IPS-18a (cell line): ENCODE data around the gene BMP8A.
"Not testable (repeated sequence)": the region's sequence is repeated elsewhere in the genome, so short reads cannot be mapped to it uniquely, and the experiment has no call there.

Experiments used
- H3K27ac ChIP-seq: one replicate; pipeline ENCODE4 v1.5.1; 2013; ENCODE audit warnings: low read length
- H3K27me3 ChIP-seq: one replicate; pipeline ENCODE4 v1.6.1; 2013; ENCODE audit warnings: mild to moderate bottlenecking, low read length; ENCODE audit not compliant: control insufficient read depth, insufficient read depth
- H3K36me3 ChIP-seq: one replicate; pipeline ENCODE4 v1.6.1; 2013; ENCODE audit warnings: low read depth, low read length; ENCODE audit not compliant: control insufficient read depth
- H3K4me1 ChIP-seq: one replicate; pipeline ENCODE4 v1.6.1; 2013; ENCODE audit warnings: low read depth, low read length; ENCODE audit not compliant: control insufficient read depth
- H3K4me3 ChIP-seq: one replicate; pipeline ENCODE4 v1.5.1; 2013; ENCODE audit warnings: low read length
- H3K9ac ChIP-seq: one replicate; pipeline ENCODE4 v1.6.1; 2013; ENCODE audit warnings: mild to moderate bottlenecking, low read length, moderate library complexity
- H3K9me3 ChIP-seq: one replicate; pipeline ENCODE4 v1.6.1; 2013; ENCODE audit warnings: low read depth, low read length; ENCODE audit not compliant: control insufficient read depth

BMP8A gene

GRCh38 chr1:39466413-39467107 is 24.9 kb upstream of the BMP8A start:
- no peaks in the 10 kb centered on the region for H3K4me1 ChIP-seq

GRCh38 chr1:39467108-39467720 is 24.2 kb upstream of the BMP8A start:
- not testable (repeated sequence) for H3K27me3 ChIP-seq, H3K9me3 ChIP-seq, H3K9ac ChIP-seq, H3K4me1 ChIP-seq, H3K27ac ChIP-seq, H3K4me3 ChIP-seq
- H3K36me3 ChIP-seq = peaks cover 95% of the 10 kb centered on the region

More at GRCh38 chr1:39466413-39467107, 24.9 kb upstream of the BMP8A start:
- H3K9ac ChIP-seq = no peak overlapping the region
- no peak overlapping the region for H3K4me3 ChIP-seq
- no peak overlapping the region for H3K27ac ChIP-seq
- H3K27me3 ChIP-seq = no peaks in the 10 kb centered on the region
- peaks cover 95% of the 10 kb centered on the region for H3K36me3 ChIP-seq
- no peaks in the 10 kb centered on the region for H3K9me3 ChIP-seq

- no peaks in the 10 kb centered on the region for H3K4me1 ChIP-seq
- peaks cover 86% of the 10 kb centered on the region for H3K36me3 ChIP-seq
- H3K9ac ChIP-seq = no peak overlapping the region
- H3K4me3 ChIP-seq = no peak overlapping the region
- H3K27me3 ChIP-seq = no peaks in the 10 kb centered on the region
- H3K9me3 ChIP-seq = no peaks in the 10 kb centered on the region
- H3K27ac ChIP-seq = no peak overlapping the region
These were observed 22.3 kb upstream of the BMP8A start for GRCh38 chr1:39469150-39469549.

- Histone ChIP-seq H3K9me3 (no peaks in the 10 kb centered on the region), H3K4me1 (no peaks in the 10 kb centered on the region), H3K9ac (no peak overlapping the region), H3K36me3 (peaks cover 78% of the 10 kb centered on the region), H3K27ac (no peak overlapping the region), H3K27me3 (no peaks in the 10 kb centered on the region), H3K4me3 (no peak overlapping the region)
These were observed 21.4 kb upstream of the BMP8A start for GRCh38 chr1:39470040-39470439.

GRCh38 chr1:39472826-39473225 is 18.6 kb upstream of the BMP8A start:
- Histone ChIP-seq H3K27ac (no peak overlapping the region), H3K4me3 (no peak overlapping the region), H3K36me3 (peaks cover 54% of the 10 kb centered on the region), H3K9me3 (no peaks in the 10 kb centered on the region), H3K27me3 (no peaks in the 10 kb centered on the region), H3K4me1 (no peaks in the 10 kb centered on the region), H3K9ac (no peak overlapping the region)

- H3K4me3 ChIP-seq = no peak overlapping the region
- H3K36me3 ChIP-seq = peaks cover 49% of the 10 kb centered on the region
- no peak overlapping the region for H3K9ac ChIP-seq
- H3K27ac ChIP-seq = no peak overlapping the region
- H3K4me1 ChIP-seq = no peaks in the 10 kb centered on the region
- H3K9me3 ChIP-seq = no peaks in the 10 kb centered on the region
- no peaks in the 10 kb centered on the region for H3K27me3 ChIP-seq
These were observed 18.1 kb upstream of the BMP8A start for GRCh38 chr1:39473324-39473723.

GRCh38 chr1:39474810-39475209 is 16.6 kb upstream of the BMP8A start:
- no peak overlapping the region for H3K27ac ChIP-seq
- H3K9me3 ChIP-seq = no peaks in the 10 kb centered on the region
- no peaks in the 10 kb centered on the region for H3K27me3 ChIP-seq
- H3K4me3 ChIP-seq = no peak overlapping the region
- H3K4me1 ChIP-seq = no peaks in the 10 kb centered on the region
- peaks cover 42% of the 10 kb centered on the region for H3K36me3 ChIP-seq
- no peak overlapping the region for H3K9ac ChIP-seq

- not testable (repeated sequence) for H3K9ac ChIP-seq, H3K27me3 ChIP-seq, H3K4me1 ChIP-seq, H3K9me3 ChIP-seq, H3K4me3 ChIP-seq, H3K27ac ChIP-seq
- H3K36me3 ChIP-seq = peaks cover 40% of the 10 kb centered on the region
These were observed 15.9 kb upstream of the BMP8A start for GRCh38 chr1:39475551-39475950.

- no peak overlapping the region for H3K9ac ChIP-seq
- H3K4me3 ChIP-seq = no peak overlapping the region
- no peak overlapping the region for H3K27ac ChIP-seq
- peaks cover 36% of the 10 kb centered on the region for H3K36me3 ChIP-seq
- no peaks in the 10 kb centered on the region for H3K27me3 ChIP-seq
- H3K9me3 ChIP-seq = no peaks in the 10 kb centered on the region
- H3K4me1 ChIP-seq = no peaks in the 10 kb centered on the region
These were observed 13.1 kb upstream of the BMP8A start for GRCh38 chr1:39478126-39478915.

GRCh38 chr1:39481289-39481688 is 10.1 kb upstream of the BMP8A start:
- peaks cover 58% of the 10 kb centered on the region for H3K36me3 ChIP-seq
- H3K4me1 ChIP-seq = no peaks in the 10 kb centered on the region
- H3K9me3 ChIP-seq = no peaks in the 10 kb centered on the region

GRCh38 chr1:39483276-39483675 is 8.2 kb upstream of the BMP8A start:
- no peaks in the 10 kb centered on the region for H3K4me1 ChIP-seq
- H3K36me3 ChIP-seq = peaks cover 64% of the 10 kb centered on the region
- H3K27me3 ChIP-seq = no peaks in the 10 kb centered on the region
- H3K4me3 ChIP-seq = no peak overlapping the region
- H3K9ac ChIP-seq = no peak overlapping the region
- H3K27ac ChIP-seq = no peak overlapping the region
- H3K9me3 ChIP-seq = no peaks in the 10 kb centered on the region

More at GRCh38 chr1:39481289-39481688, 10.1 kb upstream of the BMP8A start:
- no peak overlapping the region for H3K27ac ChIP-seq
- H3K9ac ChIP-seq = no peak overlapping the region
- no peak overlapping the region for H3K4me3 ChIP-seq
- no peaks in the 10 kb centered on the region for H3K27me3 ChIP-seq
